PC-3 (cell line): ENCODE measurements around the gene FGF12.

ENCODE experiments used
- EZH2 ChIP-seq: fragments of 300-600 bp; sonication (generic); IDR thresholded peaks from one replicate; pipeline ENCODE4 v1.6.1; 2017; ENCODE audit warnings: antibody characterized with exemption, mild to moderate bottlenecking, low read length; ENCODE audit not compliant: unreplicated experiment
- EZH2phosphoT487 ChIP-seq: fragments of 300-600 bp; sonication (generic); IDR thresholded peaks from 2 replicates; pipeline ENCODE4 v1.6.1; 2018; ENCODE audit warnings: mild to moderate bottlenecking, antibody characterized with exemption, low read length, borderline replicate concordance
- TF ChIP-seq, protein P1 (sequence below): fragments of 300-600 bp; sonication (generic); conservative IDR thresholded peaks from 2 replicates; pipeline ENCODE4 v1.5.1; 2017; ENCODE audit warnings: antibody characterized with exemption, low read depth, mild to moderate bottlenecking, low read length

DNA sequence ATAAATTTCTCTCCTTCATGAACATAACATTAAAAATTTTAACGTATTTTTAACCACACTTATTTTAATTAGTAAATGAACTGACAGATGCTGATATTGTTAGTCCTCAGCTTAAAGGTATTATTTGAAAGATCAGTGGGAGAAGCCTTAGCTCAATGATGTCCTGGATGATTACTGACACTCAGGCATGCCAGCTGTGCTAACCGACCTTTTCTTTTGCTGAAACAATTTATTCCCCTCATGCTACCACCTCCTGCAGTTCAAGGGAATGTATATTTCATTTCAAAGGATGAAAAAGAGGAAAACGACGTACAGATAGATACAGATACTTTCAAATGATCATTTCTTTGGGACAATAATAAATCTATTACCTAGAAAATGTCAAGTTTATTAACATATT is 620.8 kb downstream of the FGF12 start:
- TF ChIP-seq EZH2 (no peak), EZH2phosphoT487 (no peak)
- TF ChIP-seq, protein P1, sequence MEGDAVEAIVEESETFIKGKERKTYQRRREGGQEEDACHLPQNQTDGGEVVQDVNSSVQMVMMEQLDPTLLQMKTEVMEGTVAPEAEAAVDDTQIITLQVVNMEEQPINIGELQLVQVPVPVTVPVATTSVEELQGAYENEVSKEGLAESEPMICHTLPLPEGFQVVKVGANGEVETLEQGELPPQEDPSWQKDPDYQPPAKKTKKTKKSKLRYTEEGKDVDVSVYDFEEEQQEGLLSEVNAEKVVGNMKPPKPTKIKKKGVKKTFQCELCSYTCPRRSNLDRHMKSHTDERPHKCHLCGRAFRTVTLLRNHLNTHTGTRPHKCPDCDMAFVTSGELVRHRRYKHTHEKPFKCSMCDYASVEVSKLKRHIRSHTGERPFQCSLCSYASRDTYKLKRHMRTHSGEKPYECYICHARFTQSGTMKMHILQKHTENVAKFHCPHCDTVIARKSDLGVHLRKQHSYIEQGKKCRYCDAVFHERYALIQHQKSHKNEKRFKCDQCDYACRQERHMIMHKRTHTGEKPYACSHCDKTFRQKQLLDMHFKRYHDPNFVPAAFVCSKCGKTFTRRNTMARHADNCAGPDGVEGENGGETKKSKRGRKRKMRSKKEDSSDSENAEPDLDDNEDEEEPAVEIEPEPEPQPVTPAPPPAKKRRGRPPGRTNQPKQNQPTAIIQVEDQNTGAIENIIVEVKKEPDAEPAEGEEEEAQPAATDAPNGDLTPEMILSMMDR = no peak
